ENCODE measurements around the gene PDIA5. TPM values are rescaled to one million over a fixed set of nuclear protein-coding genes. Genes with fewer than 3 reads are reported as not detected.

PDIA5 gene
- total RNA-seq, 1 experiment from 2014 or later, result 53.6 TPM

- peaks cover 8% of the 10 kb centered on the region for H3K36me3 ChIP-seq (ENCODE audit: control insufficient read depth, insufficient read depth, low read length)
- H3K4me3 ChIP-seq (ENCODE audit: low read depth in 2 of 2, low read length in 2 of 2), result no peak overlapping the region
- no peak for ATAC-seq
- no peak overlapping the region for H3K27ac ChIP-seq (ENCODE audit: low read length)
- H3K9me3 ChIP-seq (ENCODE audit: control insufficient read depth, insufficient read depth, low read depth, low read length), result no peaks in the 10 kb centered on the region
- DNase-seq (ENCODE audit: low read depth, low spot score), result no peak
- ChIA-PET POLR2A (interaction anchor here (0.6 kb wide), 1 partner anchor 12 kb away, joined by 3 read pairs; no protein-coding TSS in a partner anchor), CTCF (no interaction called here)
- intact Hi-C loops (cut with micrococcal nuclease; ENCODE audit: unreplicated experiment) (no loop called here), in situ Hi-C loops (cut with HindIII; ENCODE audit: low pct_unique_long_range_greater_than_20kb, low sequenced_read_pairs) (no loop called here)
- TF ChIP-seq SIN3A (IDR thresholded peaks at IDR 0.05; ENCODE audit: borderline replicate concordance, insufficient read depth, low read depth, low read length), result no peak
- TF ChIP-seq POLR2AphosphoS5 (IDR thresholded peaks at IDR 0.05; ENCODE audit: low read depth, low read length), result no peak
- TF ChIP-seq TCF7L2 (IDR thresholded peaks at IDR 0.05; ENCODE audit: low read depth, low read length), result no peak
- no peak for TF ChIP-seq CTCF (IDR thresholded peaks at IDR 0.05)
- no peak for TF ChIP-seq REST (IDR thresholded peaks at IDR 0.05; ENCODE audit: insufficient read depth in 1 of 2, low read depth in 2 of 2, low read length in 1 of 2)
- H3K4me1 ChIP-seq (ENCODE audit: control insufficient read depth, insufficient read depth, low read length), result no peaks in the 10 kb centered on the region
- BruUV-seq (replicated peaks), result no TSS peak
- no peaks in the 10 kb centered on the region for H3K27me3 ChIP-seq (ENCODE audit: control insufficient read depth, insufficient read depth, low read length)
Measured at GRCh38 chr3:123110976-123111615, 44.3 kb downstream of the PDIA5 start.

- POLR2A ChIA-PET, result no interaction called here
- H3K36me3 ChIP-seq (ENCODE audit: control insufficient read depth, insufficient read depth, low read length), result peaks cover 8% of the 10 kb centered on the region
- no peaks in the 10 kb centered on the region for H3K9me3 ChIP-seq (ENCODE audit: control insufficient read depth, insufficient read depth, low read depth, low read length)
- H3K4me1 ChIP-seq (ENCODE audit: control insufficient read depth, insufficient read depth, low read length), result no peaks in the 10 kb centered on the region
- no peak overlapping the region for H3K27ac ChIP-seq (ENCODE audit: low read length)
- H3K4me3 ChIP-seq (ENCODE audit: low read depth in 2 of 2, low read length in 2 of 2), result no peak overlapping the region
- BruUV-seq (replicated peaks), result no TSS peak
- no peaks in the 10 kb centered on the region for H3K27me3 ChIP-seq (ENCODE audit: control insufficient read depth, insufficient read depth, low read length)
- intact Hi-C loops (cut with micrococcal nuclease; ENCODE audit: unreplicated experiment), result no loop called here
- CTCF ChIA-PET, result no interaction called here
- DNase-seq (ENCODE audit: low read depth, low spot score) (no peak), ATAC-seq (no peak)
- in situ Hi-C loops (cut with HindIII; ENCODE audit: low pct_unique_long_range_greater_than_20kb, low sequenced_read_pairs), result no loop called here
- no peak for TF ChIP-seq POLR2AphosphoS5 (IDR thresholded peaks at IDR 0.05; ENCODE audit: low read depth, low read length)
- TF ChIP-seq SIN3A (IDR thresholded peaks at IDR 0.05; ENCODE audit: borderline replicate concordance, insufficient read depth, low read depth, low read length), result no peak
- no peak for TF ChIP-seq CTCF (IDR thresholded peaks at IDR 0.05)
- TF ChIP-seq TCF7L2 (IDR thresholded peaks at IDR 0.05; ENCODE audit: low read depth, low read length), result no peak
- no peak for TF ChIP-seq REST (IDR thresholded peaks at IDR 0.05; ENCODE audit: insufficient read depth in 1 of 2, low read depth in 2 of 2, low read length in 1 of 2)
Measured at GRCh38 chr3:123111640-123112039, 44.8 kb downstream of the PDIA5 start.
